GM12878 (cell line): Measurements from ENCODE around the gene CASP8. TPM values are rescaled to one million over a fixed set of nuclear protein-coding genes. Genes with fewer than 3 reads are reported as not detected.

Source experiments
- ATAC-seq: fragments of 200-7000 bp; cut with Tn5 transposase; 3 replicates; pipeline ENCODE4 v1.9.1; 2020; ENCODE audit warnings: mild to moderate bottlenecking, moderate library complexity
- BruUV-seq: library from RNA; stranded (reverse); fragments of 400-500 nt; replicated peaks from 2 replicates; lab custom pipeline; 2021; lab: Mats Ljungman, UMichigan
- CTCF ChIA-PET: fragments of 300-600 bp; sonication (Branson Sonifier 250); formaldehyde crosslinking; extraction: SDS; loops from one replicate; lab custom pipeline; 2021; ENCODE audit warnings: inconsistent platforms; lab: Yijun Ruan, JAX
- POLR2A ChIA-PET: fragments of 350-600 bp; formaldehyde crosslinking; extraction: SDS; loops from one replicate; lab custom pipeline; 2021; ENCODE audit warnings: inconsistent platforms; lab: Charles Lee
- RAD21 ChIA-PET: fragments of 300-600 bp; sonication (Branson Sonifier 250); formaldehyde crosslinking; loops from one replicate; lab custom pipeline; 2023; ENCODE audit warnings: antibody characterized with exemption; ENCODE audit not compliant: unreplicated experiment; lab: Charles Lee
- SMC1A ChIA-PET: fragments of 300-600 bp; sonication (Branson Sonifier 250); formaldehyde crosslinking; loops from one replicate; lab custom pipeline; 2023; ENCODE audit not compliant: unreplicated experiment, uncharacterized antibody; lab: Charles Lee
- DNase-seq: peaks from one replicate; pipeline ENCODE4 v3.0.0-alpha.2; 2011; ENCODE audit warnings: low read depth, low spot score
- FAIRE-seq: peaks from 3 replicates; lab custom pipeline; 2011; peaks lifted over from hg19 to GRCh38; lab: Jason Lieb, UNC
- H2AFZ ChIP-seq: 2 replicates; pipeline ENCODE4 v1.6.0; 2011; ENCODE audit warnings: low read depth, low read length, control low read depth; ENCODE audit not compliant: control insufficient read depth
- H3K27ac ChIP-seq: 2 replicates; pipeline ENCODE4 v1.5.1; 2011; ENCODE audit warnings: control low read depth; ENCODE audit not compliant: control insufficient read depth, insufficient read depth
- H3K27me3 ChIP-seq, 2 experiments: replicated peaks in 1 of 2; 2 replicates each; pipeline versions ENCODE4 v1.6.0 to v1.6.1; 2011; ENCODE audit warnings: low read length in 1 of 2; ENCODE audit not compliant: control insufficient read depth in 2 of 2, insufficient read depth in 2 of 2
- H3K36me3 ChIP-seq, 2 experiments: 2 replicates each; pipeline ENCODE4 v1.5.1; 2011; ENCODE audit warnings: low read length in 1 of 2; ENCODE audit not compliant: control insufficient read depth in 2 of 2, insufficient read depth in 2 of 2
- H3K4me1 ChIP-seq: 2 replicates; pipeline ENCODE4 v1.6.1; 2011; ENCODE audit warnings: mild to moderate bottlenecking, low read length, moderate library complexity, mixed read lengths; ENCODE audit not compliant: control insufficient read depth, insufficient read depth
- H3K4me2 ChIP-seq: 2 replicates; pipeline ENCODE4 v1.6.0; 2011; ENCODE audit warnings: control low read depth; ENCODE audit not compliant: control insufficient read depth, insufficient read depth
- H3K4me3 ChIP-seq: fragments of 200-600 bp; sonication (generic); 2 replicates; pipeline ENCODE4 v1.5.1; 2016
- H3K79me2 ChIP-seq: 2 replicates; pipeline ENCODE4 v1.6.0; 2011; ENCODE audit warnings: low read length; ENCODE audit not compliant: control insufficient read depth, insufficient read depth
- H3K9ac ChIP-seq: 2 replicates; pipeline ENCODE4 v1.8.0; 2011; ENCODE audit warnings: low read length, control low read depth, mixed read lengths; ENCODE audit not compliant: control insufficient read depth, insufficient read depth
- H3K9me3 ChIP-seq: replicated peaks from 3 replicates; pipeline ENCODE4 v1.5.1; 2011; ENCODE audit warnings: mild to moderate bottlenecking, low read length; ENCODE audit not compliant: control insufficient read depth, insufficient read depth
- H4K20me1 ChIP-seq: 2 replicates; pipeline ENCODE4 v1.6.0; 2011; ENCODE audit not compliant: control insufficient read depth, insufficient read depth
- BMI1 ChIP-seq: fragments of 450-650 bp; IDR thresholded peaks from 2 replicates; pipeline ENCODE4 v1.6.1; 2016; ENCODE audit warnings: mild to moderate bottlenecking, moderate library complexity, borderline replicate concordance
- DPF2 ChIP-seq: fragments of 450-650 bp; IDR thresholded peaks from 2 replicates; pipeline ENCODE4 v1.6.1; 2017; ENCODE audit warnings: mild to moderate bottlenecking
- FOXM1 ChIP-seq: IDR thresholded peaks from 2 replicates; pipeline ENCODE4 v1.6.1; 2012; ENCODE audit warnings: low read depth, mild to moderate bottlenecking, inconsistent platforms, low read length, moderate library complexity
- IKZF2 ChIP-seq, 2 experiments: fragments of 450-650 bp; IDR thresholded peaks; 2 replicates each; pipeline ENCODE4 v1.6.1; 2017; ENCODE audit warnings: mild to moderate bottlenecking in 2 of 2, moderate library complexity in 2 of 2
- JUNB ChIP-seq: IDR thresholded peaks from 2 replicates; pipeline ENCODE4 v1.6.1; 2016; ENCODE audit warnings: antibody characterized with exemption, mild to moderate bottlenecking
- PBX3 ChIP-seq: IDR thresholded peaks from 2 replicates; pipeline ENCODE4 v1.6.1; 2011; ENCODE audit warnings: mild to moderate bottlenecking, low read depth, low read length, moderate library complexity; ENCODE audit not compliant: insufficient replicate concordance
- RUNX3 ChIP-seq: IDR thresholded peaks from 2 replicates; pipeline ENCODE4 v1.6.1; 2012; ENCODE audit warnings: low read length, inconsistent platforms
- SUPT20H ChIP-seq: IDR thresholded peaks from 2 replicates; pipeline ENCODE4 v1.6.1; 2011; ENCODE audit warnings: low read depth, mild to moderate bottlenecking, low read length, moderate library complexity, borderline replicate concordance; ENCODE audit not compliant: control insufficient read depth
- SUZ12 ChIP-seq: fragments of 200-600 bp; sonication (generic); IDR thresholded peaks from one replicate; pipeline ENCODE4 v1.6.1; 2018; ENCODE audit warnings: antibody characterized with exemption, mild to moderate bottlenecking; ENCODE audit not compliant: unreplicated experiment
- TARDBP ChIP-seq: IDR thresholded peaks from 2 replicates; pipeline ENCODE4 v1.6.1; 2016; ENCODE audit warnings: borderline replicate concordance
- USF2 ChIP-seq: IDR thresholded peaks from 2 replicates; pipeline ENCODE4 v1.6.1; 2011; ENCODE audit warnings: low read depth, low read length, improper control_type of control experiment, borderline replicate concordance
- WGBS: methylation state at CpG from one replicate; pipeline ENCODE4 v1.1.6; 2016; ENCODE audit warnings: low lambda C conversion rate; ENCODE audit not compliant: insufficient replicate concordance, insufficient coverage; ENCODE audit errors: missing lambda C conversion rate; 5-methylcytosine and 5-hydroxymethylcytosine counted together
- in situ Hi-C: fragments of 300-500 bp; cut with MboI; formaldehyde crosslinking; loops from 9 replicates; pipeline ENCODE4 v1.14.3; 2018; ENCODE audit warnings: mixed read lengths
- intact Hi-C: fragments of 100-400 bp; cut with micrococcal nuclease; formaldehyde crosslinking; loops from one replicate; pipeline ENCODE4 v1.14.2; 2022; ENCODE audit not compliant: unreplicated experiment
- polyA plus RNA-seq, 11 experiments: library from polyadenylated mRNA; depleted of rRNA in 4 of 11; unstranded in 6 of 11; stranded (reverse) in 5 of 11; fragments of >200 nt; fragmentation: Nextera tagmentation in 4 of 11; fragmentation: Illumina TruSeq in 1 of 11; extraction: Ambion mirVana in 4 of 11; extraction: Trizol in 1 of 11; gene quantifications; 1 replicate in 1 of 11; 2 replicates in 10 of 11; pipeline versions ENCODE4 v1.2.1 to v1.2.3, GENCODE V29; 2011 to 2016; ENCODE audit warnings: inconsistent platforms in 2 of 11, missing spikeins in 2 of 11, low read depth in 1 of 11
- total RNA-seq, 4 experiments: library from RNA; depleted of rRNA in 3 of 4; stranded (reverse); fragments of >200 nt in 3 of 4; fragmentation: Illumina TruSeq in 1 of 4; extraction: Trizol in 1 of 4; gene quantifications; 2 replicates each; pipeline versions ENCODE4 v1.2.1 to v1.2.3, GENCODE V29; 2013 to 2021

CASP8 gene
- total and polyA plus RNA-seq, 10 of the 15 experiments (the other 5 are each of a cell fraction or from before 2014, with no cell fraction given), result 18.6 to 54.1 (median 39.9) TPM

- TF ChIP-seq PBX3 (no peak), RUNX3 (0 out of 2 replicates have a peak, but pooled peaks have one; percentile 20), SUPT20H (no peak), JUNB (peak; percentile 27; the same call in 1 of the 2 replicates), TARDBP (no peak), FOXM1 (no peak), IKZF2 (IDR thresholded peaks at IDR 0.05) (no peak), SUZ12 (no peak), DPF2 (no peak)
Observed at GRCh38 chr2:201248288-201248844, 12.0 kb upstream of the CASP8 start (continued).

GRCh38 chr2:201249889-201250288 is 10.4 kb upstream of the CASP8 start:
- WGBS, result 95% methylated on average over 2 of the region's 2 CpGs
- ChIA-PET CTCF (interaction anchor here (1.4 kb wide), 1 partner anchor 17 kb away, joined by 3 read pairs; no protein-coding TSS in a partner anchor), RAD21 (interaction anchor here (0.7 kb wide), 1 partner anchor 17 kb away, joined by 3 read pairs; no protein-coding TSS in a partner anchor), POLR2A (no interaction called here), SMC1A (interaction anchor here (7.3 kb wide), 1 partner anchor 12 kb away, joined by 68 read pairs; the partner anchor contains the start of gene CASP8)
- H3K4me1 ChIP-seq, result peaks cover 25% of the 10 kb centered on the region
- no peak overlapping the region for H2AFZ ChIP-seq
- in situ Hi-C loops, result no loop called here
- H3K4me2 ChIP-seq, result no peak overlapping the region
- no peak overlapping the region for H3K4me3 ChIP-seq
- H3K9ac ChIP-seq, result no peak overlapping the region
- intact Hi-C loops, result loop anchor here (5.0 kb wide), 1 partner anchor 133 kb away; the partner anchor contains the start of gene CFLAR
- no peaks in the 10 kb centered on the region; a peak in 1 of 4 replicates for H3K36me3 ChIP-seq
- no peaks in the 10 kb centered on the region; the same call in 1 of the 2 replicates for H3K79me2 ChIP-seq
- TF ChIP-seq USF2, result no peak
- no peak for TF ChIP-seq BMI1
- no peak for TF ChIP-seq PBX3
- no peaks in the 10 kb centered on the region for H4K20me1 ChIP-seq
- ATAC-seq (no peak), DNase-seq (no peak), FAIRE-seq (no peak)
- H3K27ac ChIP-seq, result no peak overlapping the region
- no TSS peak for BruUV-seq
- H3K9me3 ChIP-seq, result no peaks in the 10 kb centered on the region; the same call in 2 of the 3 replicates
- H3K27me3 ChIP-seq, result no peaks in the 10 kb centered on the region
